ENCODE measurements around the gene MRPL1. TPM values are rescaled to one million over a fixed set of nuclear protein-coding genes. Genes with fewer than 3 reads are reported as not detected.

Gene MRPL1
- total RNA-seq, 2 experiments from 2014 or later, result 22.6 to 37.4 TPM

- POLR2A ChIA-PET, result interaction anchor here (1.6 kb wide), 1 partner anchor 14 kb away, joined by 6 read pairs; no protein-coding TSS in a partner anchor
- no TSS peak for BruUV-seq (replicated peaks)
Observed at GRCh38 chr4:77930876-77931275, 68.2 kb downstream of the MRPL1 start.

GRCh38 chr4:77931452-77932135 is 69.0 kb downstream of the MRPL1 start:
- CTCF ChIA-PET (ENCODE audit: unreplicated experiment), result no interaction called here
- BruUV-seq (replicated peaks), result no TSS peak
- H3K4me3 ChIP-seq (ENCODE audit: low read depth, low read length, poor library complexity, severe bottlenecking), result no peak overlapping the region

More at GRCh38 chr4:77930876-77931275, 68.2 kb downstream of the MRPL1 start:
- H3K4me3 ChIP-seq (ENCODE audit: low read depth, low read length, poor library complexity, severe bottlenecking), result no peak overlapping the region
- H2AFZ ChIP-seq (ENCODE audit: low read length), result no peak overlapping the region
- H4K20me1 ChIP-seq (ENCODE audit: insufficient read depth, low read length), result no peaks in the 10 kb centered on the region
- no peaks in the 10 kb centered on the region for H3K79me2 ChIP-seq (ENCODE audit: insufficient read depth, low read depth, low read length)
- no peak overlapping the region for H3K27ac ChIP-seq (ENCODE audit: low read depth, low read length, poor library complexity, severe bottlenecking)
- no peaks in the 10 kb centered on the region for H3K4me1 ChIP-seq (ENCODE audit: insufficient read depth, low read length, poor library complexity, severe bottlenecking)
- intact Hi-C loops (cut with micrococcal nuclease; ENCODE audit: unreplicated experiment), result no loop called here
- no peaks in the 10 kb centered on the region for H3K9me2 ChIP-seq (ENCODE audit: insufficient read depth, low read length)
- H3K9me3 ChIP-seq (ENCODE audit: low read length), result no peaks in the 10 kb centered on the region; the same call in 1 of the 2 replicates
- CTCF ChIA-PET (ENCODE audit: unreplicated experiment), result no interaction called here
- H3K4me2 ChIP-seq (ENCODE audit: low read length), result no peak overlapping the region
- H3K36me3 ChIP-seq (ENCODE audit: insufficient read depth, low read length), result peaks cover 49% of the 10 kb centered on the region
- no peak for DNase-seq (ENCODE audit: low spot score)
- no peak for TF ChIP-seq EZH2phosphoT487 (IDR thresholded peaks at IDR 0.05; ENCODE audit: borderline replicate concordance, low read depth, low read length)
- TF ChIP-seq CTCF (conservative IDR thresholded peaks at IDR 0.05; ENCODE audit: low read length), result no peak

More at GRCh38 chr4:77931452-77932135, 69.0 kb downstream of the MRPL1 start:
- intact Hi-C loops (cut with micrococcal nuclease; ENCODE audit: unreplicated experiment), result no loop called here
- H3K9me2 ChIP-seq (ENCODE audit: insufficient read depth, low read length), result no peaks in the 10 kb centered on the region
- no peaks in the 10 kb centered on the region for H3K9me3 ChIP-seq (ENCODE audit: low read length)
- H2AFZ ChIP-seq (ENCODE audit: low read length), result no peak overlapping the region
- no peaks in the 10 kb centered on the region for H4K20me1 ChIP-seq (ENCODE audit: insufficient read depth, low read length)
- no peak overlapping the region for H3K27ac ChIP-seq (ENCODE audit: low read depth, low read length, poor library complexity, severe bottlenecking)
- TF ChIP-seq EZH2phosphoT487 (IDR thresholded peaks at IDR 0.05; ENCODE audit: borderline replicate concordance, low read depth, low read length), result no peak
- TF ChIP-seq CTCF (conservative IDR thresholded peaks at IDR 0.05; ENCODE audit: low read length), result no peak
- DNase-seq (ENCODE audit: low spot score), result no peak
- no peak overlapping the region for H3K4me2 ChIP-seq (ENCODE audit: low read length)
- H3K4me1 ChIP-seq (ENCODE audit: insufficient read depth, low read length, poor library complexity, severe bottlenecking), result no peaks in the 10 kb centered on the region
- POLR2A ChIA-PET, result interaction anchor here (1.6 kb wide), 1 partner anchor 13 kb away, joined by 6 read pairs; no protein-coding TSS in a partner anchor
- H3K79me2 ChIP-seq (ENCODE audit: insufficient read depth, low read depth, low read length), result no peaks in the 10 kb centered on the region
- peaks cover 51% of the 10 kb centered on the region for H3K36me3 ChIP-seq (ENCODE audit: insufficient read depth, low read length)
